Tibial nerve (tissue), 4 donors: Measurements from ENCODE around the gene C1orf105. TPM values are rescaled to one million over a fixed set of nuclear protein-coding genes. Genes with fewer than 3 reads are reported as not detected.
A peak's percentile ranks its signal among the peaks of the same experiment; 100 is the strongest.

Experiments used
- DNase-seq, 2 donors: peaks; one replicate each; pipeline ENCODE4 v3.0.0-alpha.2; 2019; ENCODE audit warnings: low spot score in 2 of 2
- H3K27ac ChIP-seq, 4 donors: fragments of 200-600 bp; sonication (generic) in 3 of 4; one replicate each; pipeline ENCODE4 v1.5.1; 2017 to 2019; ENCODE audit warnings: mild to moderate bottlenecking in 1 of 4
- H3K27me3 ChIP-seq, 2 donors: fragments of 200-600 bp; sonication (generic) in 1 of 2; one replicate each; pipeline versions ENCODE4 v1.5.1 to v1.6.0; 2017 to 2019
- H3K36me3 ChIP-seq, 3 donors: fragments of 200-600 bp; sonication (generic); one replicate each; pipeline ENCODE4 v1.5.1; 2018 to 2019
- H3K4me1 ChIP-seq, 4 donors: fragments of 200-600 bp; sonication (generic) in 3 of 4; one replicate each; pipeline ENCODE4 v1.5.1; 2017 to 2019
- H3K4me3 ChIP-seq, 4 donors: fragments of 200-600 bp; sonication (generic) in 3 of 4; one replicate each; pipeline ENCODE4 v1.5.1; 2017 to 2019; ENCODE audit warnings: mild to moderate bottlenecking in 1 of 4, moderate library complexity in 1 of 4
- H3K9me3 ChIP-seq, 4 donors: fragments of 200-600 bp; sonication (generic) in 3 of 4; one replicate each; pipeline ENCODE4 v1.5.1; 2017 to 2019
- EP300 ChIP-seq, 2 donors: sonication (generic); formaldehyde crosslinking; IDR thresholded peaks; one replicate each; pipeline ENCODE4 v1.6.1; 2017; ENCODE audit warnings: antibody characterized with exemption in 2 of 2, mild to moderate bottlenecking in 1 of 2
- POLR2A ChIP-seq, 2 donors: fragments of 450-650 bp; IDR thresholded peaks; one replicate each; pipeline ENCODE4 v1.6.1; 2017; ENCODE audit warnings: antibody characterized with exemption in 2 of 2, mild to moderate bottlenecking in 2 of 2, moderate library complexity in 2 of 2
- WGBS, 2 donors: methylation state at CpG; one replicate each; pipeline ENCODE4 v1.1.5; 2018; 5-methylcytosine and 5-hydroxymethylcytosine counted together
- total RNA-seq, 4 donors: library from RNA; depleted of rRNA; stranded (reverse); fragments of >200 nt; gene quantifications; one replicate each; pipeline ENCODE4 v1.1.0, GENCODE V29; 2016
- TF ChIP-seq, protein P1 (sequence below), 5 experiments: fragments of 200-600 bp in 3 of 5; fragments of 450-650 bp in 2 of 5; sonication (generic) in 3 of 5; IDR thresholded peaks; one replicate each; pipeline ENCODE4 v1.5.1; 2016 to 2019; ENCODE audit warnings: antibody characterized with exemption in 5 of 5, mild to moderate bottlenecking in 3 of 5, moderate library complexity in 2 of 5

C1orf105 gene
- total RNA-seq, 4 donors from 2014 or later = not detected

DNA sequence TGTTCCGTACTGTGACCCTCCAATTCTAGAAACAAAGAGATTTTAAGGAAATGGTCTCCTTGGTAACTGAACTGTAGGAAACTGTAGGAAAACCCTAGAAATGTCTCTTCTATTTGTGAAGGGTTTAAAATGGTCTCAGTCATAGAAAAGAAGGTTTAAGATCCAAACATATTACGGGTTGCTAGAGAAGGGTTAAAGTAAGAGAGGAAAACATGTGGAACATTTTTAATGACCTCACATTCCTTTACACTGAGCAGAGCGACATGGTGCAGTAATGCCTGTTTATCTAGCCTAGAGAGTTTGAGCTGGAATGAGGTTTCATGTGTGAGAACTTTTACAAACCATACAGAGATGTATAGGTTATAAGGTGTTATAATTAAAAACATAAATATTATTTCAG, 36.9 kb upstream of the C1orf105 start:
- peak overlapping the region in 2 of 4 donors; percentile 6 to 31 for H3K27ac ChIP-seq
- no peak for DNase-seq
- no peaks in the 10 kb centered on the region for H3K9me3 ChIP-seq
- WGBS, 2 donors = 17 to 22% methylated on average over 3 of the region's 3 CpGs
- H3K4me1 ChIP-seq = peaks cover 0 to 33% (median 4%) of the 10 kb centered on the region in 4 donors
- TF ChIP-seq, protein P1, sequence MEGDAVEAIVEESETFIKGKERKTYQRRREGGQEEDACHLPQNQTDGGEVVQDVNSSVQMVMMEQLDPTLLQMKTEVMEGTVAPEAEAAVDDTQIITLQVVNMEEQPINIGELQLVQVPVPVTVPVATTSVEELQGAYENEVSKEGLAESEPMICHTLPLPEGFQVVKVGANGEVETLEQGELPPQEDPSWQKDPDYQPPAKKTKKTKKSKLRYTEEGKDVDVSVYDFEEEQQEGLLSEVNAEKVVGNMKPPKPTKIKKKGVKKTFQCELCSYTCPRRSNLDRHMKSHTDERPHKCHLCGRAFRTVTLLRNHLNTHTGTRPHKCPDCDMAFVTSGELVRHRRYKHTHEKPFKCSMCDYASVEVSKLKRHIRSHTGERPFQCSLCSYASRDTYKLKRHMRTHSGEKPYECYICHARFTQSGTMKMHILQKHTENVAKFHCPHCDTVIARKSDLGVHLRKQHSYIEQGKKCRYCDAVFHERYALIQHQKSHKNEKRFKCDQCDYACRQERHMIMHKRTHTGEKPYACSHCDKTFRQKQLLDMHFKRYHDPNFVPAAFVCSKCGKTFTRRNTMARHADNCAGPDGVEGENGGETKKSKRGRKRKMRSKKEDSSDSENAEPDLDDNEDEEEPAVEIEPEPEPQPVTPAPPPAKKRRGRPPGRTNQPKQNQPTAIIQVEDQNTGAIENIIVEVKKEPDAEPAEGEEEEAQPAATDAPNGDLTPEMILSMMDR (IDR thresholded peaks at IDR 0.05) = no peak
- TF ChIP-seq POLR2A (IDR thresholded peaks at IDR 0.05) = no peak
- TF ChIP-seq EP300 (IDR thresholded peaks at IDR 0.05) = no peak
- no peak overlapping the region for H3K4me3 ChIP-seq
- no peaks in the 10 kb centered on the region for H3K27me3 ChIP-seq
- no peaks in the 10 kb centered on the region for H3K36me3 ChIP-seq

DNA sequence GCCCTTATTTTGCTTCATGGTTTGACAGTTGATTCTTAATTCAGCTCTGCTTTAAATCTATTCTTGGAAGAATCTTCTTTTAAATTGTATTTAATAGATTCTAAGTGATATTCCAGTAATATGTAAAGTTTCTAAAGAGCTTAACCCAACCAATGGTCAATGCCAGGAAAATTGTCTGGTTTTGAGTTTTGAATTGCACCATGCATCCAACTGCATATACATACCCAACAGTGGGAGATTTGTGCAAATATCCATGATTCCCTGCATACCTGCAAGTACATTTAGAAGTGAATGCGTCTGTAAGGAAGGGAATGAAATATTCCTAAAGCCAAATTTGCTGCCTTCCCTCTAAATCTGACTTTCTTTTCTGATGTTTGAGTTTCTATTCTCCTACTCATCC, 35.8 kb upstream of the C1orf105 start:
- peaks cover 0 to 36% (median 4%) of the 10 kb centered on the region in 4 donors for H3K4me1 ChIP-seq
- H3K27ac ChIP-seq = no peak overlapping the region
- WGBS, 2 donors = 89 to 100% methylated on average over 1 of the region's 1 CpG
- H3K27me3 ChIP-seq = no peaks in the 10 kb centered on the region
- no peak overlapping the region for H3K4me3 ChIP-seq
- no peaks in the 10 kb centered on the region for H3K9me3 ChIP-seq
- no peak for DNase-seq
- no peaks in the 10 kb centered on the region for H3K36me3 ChIP-seq
- TF ChIP-seq, protein P1 (IDR thresholded peaks at IDR 0.05) = no peak
- TF ChIP-seq EP300 (IDR thresholded peaks at IDR 0.05) (no peak), POLR2A (IDR thresholded peaks at IDR 0.05) (no peak)

DNA sequence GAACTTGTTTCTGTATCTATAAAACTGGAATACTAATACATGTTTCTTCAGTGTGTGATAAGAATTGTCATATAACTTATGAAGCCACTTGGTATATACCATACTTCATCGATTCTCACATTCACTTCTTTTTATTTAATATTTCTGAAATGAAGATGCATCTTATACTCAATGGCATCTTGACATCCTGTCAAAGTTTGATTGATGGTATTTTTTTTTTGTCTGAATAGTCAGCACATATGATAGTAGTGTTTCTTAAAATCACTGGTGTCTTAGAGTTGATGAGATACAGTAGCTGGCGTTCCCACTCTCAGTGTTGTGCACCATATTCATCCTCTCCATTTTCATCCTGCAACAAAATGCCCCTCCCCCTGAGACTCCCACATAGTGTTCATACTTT, 34.4 kb upstream of the C1orf105 start:
- Histone ChIP-seq H3K9me3 (no peaks in the 10 kb centered on the region), H3K36me3 (no peaks in the 10 kb centered on the region), H3K4me3 (no peak overlapping the region), H3K27ac (no peak overlapping the region), H3K27me3 (no peaks in the 10 kb centered on the region), H3K4me1 (peaks cover 0 to 43% (median 13%) of the 10 kb centered on the region in 4 donors)
- TF ChIP-seq EP300 (IDR thresholded peaks at IDR 0.05) (no peak), POLR2A (IDR thresholded peaks at IDR 0.05) (no peak)
- TF ChIP-seq, protein P1 (IDR thresholded peaks at IDR 0.05) = no peak
- WGBS, 2 donors = 91 to 96% methylated on average over 2 of the region's 2 CpGs
- DNase-seq = no peak

DNA sequence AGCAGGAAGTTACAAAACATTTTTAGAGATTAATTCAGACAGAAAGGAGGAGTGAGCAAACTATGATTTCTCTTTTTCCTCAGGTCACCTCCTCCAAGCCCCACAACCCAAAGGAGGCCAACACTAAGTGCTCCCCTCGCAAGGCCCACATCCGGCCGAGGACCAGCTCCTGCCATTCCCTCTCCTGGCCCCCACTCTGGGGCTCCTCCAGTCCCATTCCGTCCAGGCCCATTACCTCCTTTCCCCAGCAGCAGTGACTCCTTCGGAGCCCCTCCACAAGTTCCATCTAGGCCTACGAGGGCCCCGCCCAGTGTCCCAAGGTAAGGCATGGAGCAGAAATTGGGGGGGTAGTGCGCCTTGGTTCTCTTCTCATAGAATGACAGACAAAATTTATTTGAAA, 32.0 kb upstream of the C1orf105 start:
- peaks cover 0 to 46% (median 15%) of the 10 kb centered on the region in 4 donors for H3K4me1 ChIP-seq
- H3K4me3 ChIP-seq = no peak overlapping the region
- no peak for TF ChIP-seq POLR2A (IDR thresholded peaks at IDR 0.05)
- TF ChIP-seq EP300 (IDR thresholded peaks at IDR 0.05) = no peak
- TF ChIP-seq, protein P1 (IDR thresholded peaks at IDR 0.05) = no peak
- no peaks in the 10 kb centered on the region for H3K9me3 ChIP-seq
- WGBS, 2 donors = 67 to 78% methylated on average over 8 of the region's 8 CpGs
- H3K27me3 ChIP-seq = no peaks in the 10 kb centered on the region
- peak overlapping the region in 3 of 4 donors; percentile 42 to 76 (median 54) for H3K27ac ChIP-seq
- DNase-seq = no peak
- no peaks in the 10 kb centered on the region for H3K36me3 ChIP-seq

DNA sequence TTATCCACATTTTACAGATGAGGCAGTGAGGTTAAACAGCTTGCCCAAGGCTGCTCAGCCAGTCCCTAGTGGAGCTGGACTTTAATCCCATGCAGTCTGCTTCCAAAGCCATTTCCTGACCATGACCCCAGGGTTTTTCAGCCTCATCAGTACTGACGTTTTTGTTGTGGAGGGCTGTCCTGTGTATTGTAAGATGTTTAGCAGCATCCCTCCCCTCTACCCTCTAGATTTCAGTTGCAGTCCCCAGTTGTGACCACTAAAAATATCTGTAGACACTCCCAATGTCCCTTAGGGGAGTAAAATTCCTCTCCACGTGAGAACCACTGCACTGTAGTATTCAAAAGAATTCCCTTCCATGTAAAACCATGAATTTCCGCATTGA, 30.2 kb upstream of the C1orf105 start:
- H3K27ac ChIP-seq = peak overlapping the region; percentile 11 to 85 (median 82)
- peaks cover 0 to 51% (median 20%) of the 10 kb centered on the region in 4 donors for H3K4me1 ChIP-seq
- TF ChIP-seq POLR2A (IDR thresholded peaks at IDR 0.05) = no peak
- TF ChIP-seq EP300 (IDR thresholded peaks at IDR 0.05) = no peak
- TF ChIP-seq, protein P1 (IDR thresholded peaks at IDR 0.05) = no peak
- no peaks in the 10 kb centered on the region for H3K36me3 ChIP-seq
- H3K27me3 ChIP-seq = no peaks in the 10 kb centered on the region
- 21 to 30% methylated on average over 3 of the region's 3 CpGs for WGBS, 2 donors
- H3K4me3 ChIP-seq = no peak overlapping the region
- H3K9me3 ChIP-seq = no peaks in the 10 kb centered on the region
- DNase-seq = no peak
